ENCODE measurements around the gene PRRT2.

The PRRT2 gene

DNA sequence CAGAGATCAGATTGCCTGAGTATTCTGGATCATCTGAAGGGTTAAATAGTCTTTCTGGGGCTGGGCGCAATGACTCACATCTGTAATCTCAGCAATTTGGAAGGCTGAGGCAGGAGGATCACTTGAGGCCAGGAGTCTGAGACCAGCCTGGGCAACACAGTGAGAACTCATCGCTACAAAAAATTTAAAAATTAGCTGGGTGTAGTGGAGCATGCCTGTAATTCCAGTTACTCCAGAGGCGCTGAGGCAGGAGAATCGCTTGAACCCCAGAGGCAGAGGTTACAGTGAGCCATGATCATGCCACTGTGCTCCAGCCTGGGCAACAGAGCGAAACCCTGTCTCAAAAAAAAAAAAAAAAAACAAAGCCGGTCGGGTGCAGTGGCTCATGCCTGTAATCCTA lies 23.9 kb downstream of the PRRT2 start:
- DNase-seq = no peak

DNA sequence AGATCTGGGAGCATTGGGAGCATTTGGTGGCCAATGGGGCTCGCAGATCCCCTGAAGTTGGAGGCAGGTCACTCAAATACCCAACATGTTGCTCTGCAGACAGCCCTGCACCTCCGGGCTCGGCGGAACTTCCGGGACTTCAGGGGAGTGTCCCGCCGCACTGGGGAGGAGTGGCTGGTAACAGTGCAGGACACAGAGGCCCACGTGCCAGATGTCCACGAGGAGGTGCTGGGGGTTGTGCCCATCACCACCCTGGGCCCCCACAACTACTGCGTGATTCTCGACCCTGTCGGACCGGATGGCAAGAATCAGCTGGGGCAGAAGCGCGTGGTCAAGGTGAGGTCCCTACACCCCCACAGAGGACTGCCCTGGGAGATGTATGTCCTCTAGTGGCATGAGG lies 24.6 kb downstream of the PRRT2 start:
- no peak for DNase-seq

DNA sequence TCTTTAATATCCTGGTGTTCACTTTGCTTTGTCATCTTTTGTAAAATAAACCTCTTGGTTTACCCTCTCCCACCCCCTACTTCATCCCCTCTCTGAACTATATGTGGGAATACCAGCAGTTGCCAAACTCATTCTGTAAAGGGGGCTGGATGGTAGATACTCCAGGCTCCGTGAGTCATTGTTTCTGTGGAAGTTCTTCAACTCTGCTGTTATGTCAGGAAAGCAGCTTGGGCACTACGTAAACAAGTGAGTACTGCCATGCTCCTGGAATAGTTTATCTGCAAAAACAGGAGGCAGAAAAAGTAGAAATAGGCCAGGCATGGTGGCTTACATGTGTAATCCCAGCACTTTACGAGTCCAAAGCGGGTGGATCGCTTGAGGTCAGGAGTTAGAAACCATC lies 25.8 kb downstream of the PRRT2 start:
- no peak for DNase-seq

DNA sequence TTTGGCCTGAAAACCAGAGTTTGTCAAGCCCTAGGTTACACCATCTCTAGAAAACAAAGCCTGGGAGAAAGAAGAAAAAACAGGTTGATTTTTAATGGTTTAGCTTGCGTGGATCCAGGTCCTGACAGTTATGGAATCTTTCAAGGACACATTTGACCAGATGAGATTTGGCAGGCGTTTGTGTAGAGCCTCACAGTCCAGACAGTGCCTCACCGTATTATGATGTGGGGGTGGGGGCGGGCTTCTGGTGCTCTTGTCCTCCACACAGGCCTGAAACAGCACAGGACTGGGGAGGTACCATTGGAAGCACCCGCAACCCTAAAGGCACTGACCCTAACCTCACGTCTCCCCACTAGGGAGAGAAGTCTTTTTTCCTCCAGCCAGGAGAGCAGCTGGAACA lies 27.8 kb downstream of the PRRT2 start:
- DNase-seq = no peak

GRCh38 chr16:29840240-29840639 lies 28.2 kb downstream of the PRRT2 start:
- no peak for DNase-seq

- no peak for DNase-seq
Measured at GRCh38 chr16:29841631-29842030, 29.6 kb downstream of the PRRT2 start.

GRCh38 chr16:29842732-29843346 lies 30.8 kb downstream of the PRRT2 start:
- DNase-seq = no peak

DNA sequence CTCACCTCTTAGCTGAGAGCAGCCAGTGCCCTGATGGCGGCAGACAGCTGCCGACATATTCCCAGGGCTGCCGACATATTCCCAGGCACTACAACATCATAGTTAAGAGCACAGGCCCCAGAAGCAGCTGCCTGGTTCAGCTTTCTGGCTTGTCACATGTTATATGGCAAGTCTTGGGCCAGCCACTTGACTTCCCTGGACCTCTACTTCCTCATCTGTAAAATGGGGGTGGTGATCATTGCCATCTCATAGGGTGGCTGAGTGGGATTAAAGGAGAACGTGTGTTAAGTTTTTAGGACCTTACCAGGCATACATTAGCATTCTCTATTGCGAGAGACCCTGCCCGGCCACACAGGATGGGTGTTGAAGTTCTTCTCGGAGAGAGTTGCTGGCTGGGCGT lies 31.9 kb downstream of the PRRT2 start:
- no peak for DNase-seq

DNA sequence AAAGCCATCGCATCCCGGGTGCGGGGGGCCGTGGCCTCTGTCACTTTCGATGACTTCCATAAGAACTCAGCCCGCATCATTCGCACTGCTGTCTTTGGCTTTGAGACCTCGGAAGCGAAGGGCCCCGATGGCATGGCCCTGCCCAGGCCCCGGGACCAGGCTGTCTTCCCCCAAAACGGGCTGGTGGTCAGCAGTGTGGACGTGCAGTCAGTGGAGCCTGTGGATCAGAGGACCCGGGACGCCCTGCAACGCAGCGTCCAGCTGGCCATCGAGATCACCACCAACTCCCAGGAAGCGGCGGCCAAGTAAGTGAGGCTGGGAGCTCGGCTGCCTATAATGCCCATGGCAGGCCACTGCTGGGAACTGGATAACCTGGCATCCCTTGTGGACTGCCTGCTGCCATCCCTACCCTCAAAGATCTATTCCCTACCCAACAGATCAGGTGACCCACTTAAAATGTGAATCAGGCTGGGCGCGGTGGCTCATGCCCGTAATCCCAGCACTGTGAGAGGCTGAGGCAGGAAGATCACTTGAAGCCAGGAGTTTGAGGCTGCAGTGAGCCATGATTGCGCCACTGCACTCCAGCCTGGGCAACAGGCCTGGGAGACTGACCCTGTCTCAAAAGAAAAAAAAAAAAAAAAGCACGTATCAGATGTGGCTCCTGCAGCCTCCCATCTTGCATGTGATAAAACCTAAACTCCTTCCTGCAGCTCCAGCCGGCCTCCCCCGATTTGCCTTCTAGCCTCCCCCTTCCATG lies 32.8 kb downstream of the PRRT2 start:
- no peak for DNase-seq

- DNase-seq = no peak
Measured at GRCh38 chr16:29845656-29846055, 33.7 kb downstream of the PRRT2 start.

DNA sequence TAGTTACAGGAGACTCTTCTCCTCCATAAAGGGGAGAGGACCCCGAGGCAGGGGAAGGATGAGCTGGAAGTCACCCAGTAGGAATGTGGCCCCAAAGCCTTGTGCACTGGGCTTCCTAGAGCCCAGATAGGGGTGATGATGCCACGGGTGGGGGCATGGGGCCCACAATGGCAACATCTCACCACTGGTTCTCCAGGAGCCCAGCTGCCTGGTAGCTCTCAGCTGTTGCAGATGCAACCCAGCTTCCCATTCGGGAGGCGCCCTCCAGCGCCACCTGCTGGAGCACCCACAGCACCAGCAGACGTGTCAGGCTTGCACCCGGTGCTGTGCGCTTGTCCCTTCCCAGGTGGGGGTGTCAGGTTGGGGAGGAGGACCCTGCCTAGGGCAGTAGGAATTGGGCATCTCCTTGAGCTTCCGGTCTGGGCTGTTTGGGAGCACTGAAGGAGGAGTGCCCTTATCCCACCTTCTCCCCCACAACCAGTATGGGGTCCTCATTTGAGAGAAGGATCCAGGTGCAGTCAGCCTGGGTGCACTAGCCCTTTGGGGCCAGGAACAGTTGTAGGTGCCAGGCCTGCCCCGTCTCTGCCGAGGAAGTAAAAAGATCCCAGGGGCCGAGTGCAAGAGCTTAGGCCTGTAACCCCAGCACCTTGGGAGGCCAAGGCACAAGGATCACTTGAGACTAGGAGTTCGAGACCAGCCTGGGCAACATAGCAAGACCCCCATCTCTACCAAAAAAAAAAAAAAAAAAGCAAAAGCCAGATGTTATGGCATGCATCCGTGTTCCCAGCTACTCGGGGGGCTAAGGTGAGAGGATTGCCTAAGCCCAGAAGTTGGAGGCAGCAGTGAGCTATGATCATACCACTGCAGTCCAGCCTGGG lies 36.7 kb downstream of the PRRT2 start:
- peak; percentile 47 for DNase-seq

GRCh38 chr16:29849505-29849904 lies 37.5 kb downstream of the PRRT2 start:
- DNase-seq = no peak

DNA sequence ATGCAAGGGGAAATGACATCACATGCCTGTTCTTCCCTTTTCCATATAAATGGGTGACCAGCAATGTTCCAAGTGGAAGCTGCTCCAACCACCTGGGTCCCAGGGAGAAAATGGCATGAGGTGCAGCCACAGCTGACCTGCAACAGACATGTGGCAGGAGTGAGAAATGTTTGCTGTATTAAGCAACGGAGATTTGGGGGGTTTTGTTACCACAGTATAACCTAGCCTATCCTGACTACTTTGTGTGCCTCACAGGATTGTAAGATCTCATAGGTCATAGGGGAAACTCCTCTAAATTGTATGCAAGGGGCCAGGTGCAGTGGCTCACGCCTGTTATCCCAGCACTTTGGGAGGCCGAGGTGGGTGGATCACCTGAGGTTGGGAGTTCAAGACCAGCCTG lies 39.0 kb downstream of the PRRT2 start:
- no peak for DNase-seq

- peak; percentile 69 for DNase-seq
Measured at GRCh38 chr16:29852654-29853053, 40.7 kb downstream of the PRRT2 start.

- DNase-seq = no peak
Measured at GRCh38 chr16:29854520-29855100, 42.6 kb downstream of the PRRT2 start.

GRCh38 chr16:29857133-29857760 lies 45.3 kb downstream of the PRRT2 start:
- DNase-seq = peak; percentile 65

DNA sequence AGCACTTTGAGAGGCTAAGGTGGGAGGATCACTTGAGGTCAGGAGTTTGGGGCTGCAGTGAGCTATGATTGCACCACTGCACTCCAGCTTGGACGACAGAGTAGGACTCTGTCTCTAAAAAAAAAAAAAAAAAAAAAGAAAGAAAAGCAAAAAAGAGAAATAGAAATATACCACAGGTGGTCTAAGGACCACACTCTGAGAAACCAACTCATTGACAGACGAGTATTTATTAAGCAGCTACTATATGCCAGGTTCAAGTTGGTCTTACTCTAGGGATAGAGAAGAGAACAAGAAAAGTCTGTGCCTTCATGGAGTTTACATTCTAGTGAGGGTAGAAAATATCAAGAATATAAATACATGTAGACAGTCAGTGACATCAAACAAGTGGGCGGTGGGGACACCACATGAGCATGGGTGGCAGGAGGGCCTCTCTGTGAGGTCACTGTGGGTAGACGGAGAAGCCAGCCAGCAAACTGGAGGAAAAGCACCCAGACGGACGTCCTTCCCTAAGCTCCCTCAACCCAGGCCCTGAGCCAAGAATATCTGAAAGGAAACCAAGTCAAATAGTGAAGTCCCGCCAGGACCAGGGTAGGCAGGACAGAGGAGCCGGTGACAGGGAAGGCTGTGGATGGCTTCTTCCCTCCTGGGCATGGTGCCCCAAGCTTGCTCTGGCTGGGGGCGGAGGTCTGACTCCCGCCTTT lies 46.3 kb downstream of the PRRT2 start:
- no peak for DNase-seq

DNA sequence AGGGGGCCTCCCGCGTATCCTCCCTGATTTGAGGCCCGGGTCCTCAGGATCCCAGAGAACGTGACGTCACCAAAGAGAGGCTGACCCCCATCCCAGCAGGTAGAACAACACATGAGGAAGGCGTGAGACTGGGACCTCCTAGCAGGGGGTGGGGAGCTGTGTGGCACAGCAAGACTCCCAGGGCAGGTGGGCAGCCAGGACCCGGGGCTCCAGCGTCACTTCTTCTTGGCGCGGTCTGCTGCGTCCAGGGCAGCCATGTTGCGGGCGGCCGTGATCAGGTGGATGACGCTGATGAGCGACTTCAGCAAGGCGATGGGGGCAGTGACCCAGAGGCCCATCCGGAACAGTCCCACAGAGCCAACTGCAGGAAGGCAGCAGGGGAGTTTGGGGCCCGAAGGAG lies 47.0 kb downstream of the PRRT2 start:
- no peak for DNase-seq

DNA sequence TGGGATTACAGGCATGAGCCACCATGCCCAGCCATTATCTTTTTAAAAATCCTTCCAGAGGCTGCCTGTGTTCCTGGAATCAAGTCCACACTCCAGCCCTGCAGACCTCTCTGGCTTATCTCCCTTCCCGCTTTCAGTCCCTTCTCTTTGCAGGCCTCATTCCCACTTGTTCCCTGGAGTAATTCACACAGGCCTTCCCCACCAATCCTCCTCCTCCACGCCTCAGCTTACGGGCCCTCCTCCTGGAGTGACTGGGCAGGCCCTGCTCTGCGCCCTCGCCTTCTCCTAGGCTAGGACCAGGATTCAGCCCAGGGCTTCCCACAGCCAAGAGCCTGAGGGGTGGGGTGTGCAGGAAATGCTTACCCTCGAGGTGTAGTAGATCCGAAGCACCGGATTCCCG lies 48.2 kb downstream of the PRRT2 start:
- DNase-seq = no peak

DNA sequence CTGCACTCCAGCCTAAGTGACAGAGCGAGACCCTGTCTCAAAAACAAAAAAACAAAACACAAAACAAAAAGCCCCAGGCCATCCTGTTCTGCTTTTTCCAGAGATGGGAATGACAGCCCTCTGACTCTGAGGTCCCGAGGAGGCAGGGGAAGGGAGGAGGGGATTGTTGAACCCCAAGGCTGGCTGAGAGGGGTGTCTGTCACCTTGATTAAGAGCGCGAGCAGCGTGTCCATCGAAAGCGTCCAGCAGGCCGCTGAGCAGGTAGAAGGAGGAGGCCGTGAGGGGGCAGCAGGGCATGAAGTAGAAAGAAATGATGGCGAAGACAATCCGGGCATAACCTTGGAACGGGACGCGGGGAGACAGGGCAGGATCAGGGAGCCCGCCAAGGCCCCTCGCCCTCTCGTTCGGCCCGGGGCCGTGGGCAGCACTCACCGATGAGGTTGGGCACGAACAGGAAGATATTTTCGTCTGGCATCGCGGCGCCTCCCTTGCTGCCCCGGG lies 50.4 kb downstream of the PRRT2 start:
- peak; percentile 7 for DNase-seq

DNA sequence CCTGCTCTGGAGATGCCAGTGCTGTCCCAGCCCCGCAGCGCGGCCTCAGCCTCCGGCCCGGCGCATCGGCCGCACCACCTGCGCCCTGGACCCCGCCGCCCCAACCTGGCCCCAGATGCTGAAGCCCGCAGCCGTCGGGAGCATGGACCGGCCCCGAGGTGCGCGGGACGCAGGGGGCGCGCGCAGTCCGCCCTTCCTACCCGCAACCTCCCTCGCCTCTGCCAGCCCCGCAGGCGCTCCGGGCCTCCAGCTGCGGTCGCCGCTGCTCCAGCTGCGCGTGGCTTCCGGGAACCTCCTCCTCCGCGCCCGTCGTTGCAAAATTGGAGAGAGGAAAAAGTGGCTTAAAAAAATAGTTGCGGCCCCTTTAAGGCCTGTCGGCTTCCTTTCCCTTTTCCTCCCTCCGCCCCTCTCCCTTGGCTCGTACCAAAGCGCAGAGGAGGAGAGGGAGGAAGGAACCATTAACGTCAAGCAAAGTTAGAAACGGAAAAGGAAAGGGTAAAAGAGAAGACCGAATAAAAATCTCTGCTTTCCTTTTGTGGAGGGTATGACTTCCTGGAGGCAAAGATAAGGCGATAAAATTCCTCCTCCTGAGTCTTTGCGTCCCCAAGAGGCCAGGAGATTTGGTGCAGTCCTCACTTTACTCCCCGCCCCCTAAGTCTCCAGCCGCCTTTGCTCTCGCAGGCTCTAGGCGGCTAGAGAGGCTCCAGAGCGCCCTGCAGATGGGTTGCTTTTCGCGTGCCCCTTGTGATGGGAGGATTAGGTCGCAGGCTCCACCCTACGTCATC lies 51.1 kb downstream of the PRRT2 start, which contains the start of gene CDIPT:
TSS of gene CDIPT (minus strand) at position 343 of the 785 bp plus-strand sequence. CDS start 369 bp downstream, outside the sequence.
- peak; percentile 97 for DNase-seq
